GM12878 (cell line): ENCODE results near the gene NIPAL4. TPM values are rescaled to one million over a fixed set of nuclear protein-coding genes. Genes with fewer than 3 reads are reported as not detected.

Source experiments
- CBX5 ChIP-seq: sonication (generic); IDR thresholded peaks from 2 replicates; pipeline ENCODE4 v1.6.1; 2016; ENCODE audit warnings: low read depth, moderate library complexity, mild to moderate bottlenecking, inconsistent platforms
- CHD2 ChIP-seq: IDR thresholded peaks from 2 replicates; pipeline ENCODE4 v1.6.1; 2011; ENCODE audit warnings: low read depth, low read length, improper control_type of control experiment, borderline replicate concordance
- DPF2 ChIP-seq: fragments of 450-650 bp; IDR thresholded peaks from 2 replicates; pipeline ENCODE4 v1.6.1; 2017; ENCODE audit warnings: mild to moderate bottlenecking
- EP300 ChIP-seq, 2 experiments: fragments of 150-350 bp in 1 of 2; IDR thresholded peaks; 2 replicates each; pipeline ENCODE4 v1.6.1; 2011 to 2012; ENCODE audit warnings: low read depth in 2 of 2, low read length in 2 of 2, borderline replicate concordance in 1 of 2, improper control_type of control experiment in 1 of 2, inconsistent platforms in 1 of 2; ENCODE audit not compliant: control insufficient read depth in 1 of 2
- ESRRA ChIP-seq: IDR thresholded peaks from 2 replicates; pipeline ENCODE4 v1.6.1; 2012; ENCODE audit warnings: mild to moderate bottlenecking, low read length, improper control_type of control experiment
- IKZF2 ChIP-seq, 2 experiments: fragments of 450-650 bp; IDR thresholded peaks; 2 replicates each; pipeline ENCODE4 v1.6.1; 2017; ENCODE audit warnings: mild to moderate bottlenecking in 2 of 2, moderate library complexity in 2 of 2
- NBN ChIP-seq: fragments of 450-650 bp; IDR thresholded peaks from 2 replicates; pipeline ENCODE4 v1.6.1; 2016
- NFXL1 ChIP-seq: fragments of 450-650 bp; IDR thresholded peaks from 2 replicates; pipeline ENCODE4 v1.6.1; 2017; ENCODE audit warnings: antibody characterized with exemption, mild to moderate bottlenecking, borderline replicate concordance
- NRF1 ChIP-seq: conservative IDR thresholded peaks from 2 replicates; pipeline ENCODE4 v1.6.1; 2011; ENCODE audit warnings: mild to moderate bottlenecking, low read depth, low read length, improper control_type of control experiment
- PAX5 ChIP-seq: IDR thresholded peaks from 2 replicates; pipeline ENCODE4 v1.6.1; 2011; ENCODE audit warnings: low read depth, low read length, borderline replicate concordance
- POU2F2 ChIP-seq: IDR thresholded peaks from 3 replicates; pipeline ENCODE4 v1.6.1; 2011; ENCODE audit warnings: low read depth, mild to moderate bottlenecking, low read length, borderline replicate concordance
- RAD51 ChIP-seq: fragments of 450-650 bp; IDR thresholded peaks from 2 replicates; pipeline ENCODE4 v1.6.1; 2016; ENCODE audit warnings: moderate library complexity, mild to moderate bottlenecking, inconsistent platforms
- SRF ChIP-seq, 2 experiments: IDR thresholded peaks; 2 replicates each; pipeline ENCODE4 v1.6.1; 2011; ENCODE audit warnings: low read depth in 2 of 2, low read length in 2 of 2, mild to moderate bottlenecking in 1 of 2, moderate library complexity in 1 of 2
- SUZ12 ChIP-seq: fragments of 200-600 bp; sonication (generic); IDR thresholded peaks from one replicate; pipeline ENCODE4 v1.6.1; 2018; ENCODE audit warnings: antibody characterized with exemption, mild to moderate bottlenecking; ENCODE audit not compliant: unreplicated experiment
- TAF1 ChIP-seq: IDR thresholded peaks from 2 replicates; pipeline ENCODE4 v1.6.1; 2011; ENCODE audit warnings: mild to moderate bottlenecking, low read depth, low read length, borderline replicate concordance
- ZNF24 ChIP-seq: fragments of 450-650 bp; IDR thresholded peaks from 2 replicates; pipeline ENCODE4 v1.6.1; 2017; ENCODE audit warnings: antibody characterized with exemption, mild to moderate bottlenecking
- polyA plus RNA-seq, 11 experiments: library from polyadenylated mRNA; depleted of rRNA in 4 of 11; unstranded in 6 of 11; stranded (reverse) in 5 of 11; fragments of >200 nt; fragmentation: Nextera tagmentation in 4 of 11; fragmentation: Illumina TruSeq in 1 of 11; extraction: Ambion mirVana in 4 of 11; extraction: Trizol in 1 of 11; gene quantifications; 1 replicate in 1 of 11; 2 replicates in 10 of 11; pipeline versions ENCODE4 v1.2.1 to v1.2.3, GENCODE V29; 2011 to 2016; ENCODE audit warnings: inconsistent platforms in 2 of 11, missing spikeins in 2 of 11, low read depth in 1 of 11
- total RNA-seq, 4 experiments: library from RNA; depleted of rRNA in 3 of 4; stranded (reverse); fragments of >200 nt in 3 of 4; fragmentation: Illumina TruSeq in 1 of 4; extraction: Trizol in 1 of 4; gene quantifications; 2 replicates each; pipeline versions ENCODE4 v1.2.1 to v1.2.3, GENCODE V29; 2013 to 2021
- TF ChIP-seq, protein P1 (sequence below): fragments of 450-650 bp; IDR thresholded peaks from 2 replicates; pipeline ENCODE4 v1.6.1; 2017; ENCODE audit warnings: mild to moderate bottlenecking, moderate library complexity
- TF ChIP-seq, protein P2 (sequence below): IDR thresholded peaks from 2 replicates; pipeline ENCODE4 v1.6.1; 2011; ENCODE audit warnings: borderline replicate concordance, low read depth, mild to moderate bottlenecking, moderate library complexity, mixed read lengths, low read length; ENCODE audit not compliant: insufficient read depth; ENCODE audit errors: extremely low read length
- TF ChIP-seq, protein P3 (sequence below): IDR thresholded peaks from 2 replicates; pipeline ENCODE4 v1.6.1; 2011; ENCODE audit warnings: low read depth, mild to moderate bottlenecking, low read length, moderate library complexity, borderline replicate concordance; ENCODE audit errors: extremely low read depth
- TF ChIP-seq, protein P4 (sequence below): fragments of 450-650 bp; formaldehyde crosslinking; IDR thresholded peaks from 2 replicates; pipeline ENCODE4 v1.5.0; 2022; ENCODE audit warnings: mild to moderate bottlenecking, missing genetic modification characterization
- TF ChIP-seq, protein P5 (sequence below): fragments of 450-650 bp; IDR thresholded peaks from 2 replicates; pipeline ENCODE4 v1.6.1; 2014; ENCODE audit warnings: mild to moderate bottlenecking

The NIPAL4 gene
- total and polyA plus RNA-seq, 10 of the 15 experiments (the other 5 are each of a cell fraction or from before 2014, with no cell fraction given) = 0.11 to 15.5 (median 5.9) TPM

DNA sequence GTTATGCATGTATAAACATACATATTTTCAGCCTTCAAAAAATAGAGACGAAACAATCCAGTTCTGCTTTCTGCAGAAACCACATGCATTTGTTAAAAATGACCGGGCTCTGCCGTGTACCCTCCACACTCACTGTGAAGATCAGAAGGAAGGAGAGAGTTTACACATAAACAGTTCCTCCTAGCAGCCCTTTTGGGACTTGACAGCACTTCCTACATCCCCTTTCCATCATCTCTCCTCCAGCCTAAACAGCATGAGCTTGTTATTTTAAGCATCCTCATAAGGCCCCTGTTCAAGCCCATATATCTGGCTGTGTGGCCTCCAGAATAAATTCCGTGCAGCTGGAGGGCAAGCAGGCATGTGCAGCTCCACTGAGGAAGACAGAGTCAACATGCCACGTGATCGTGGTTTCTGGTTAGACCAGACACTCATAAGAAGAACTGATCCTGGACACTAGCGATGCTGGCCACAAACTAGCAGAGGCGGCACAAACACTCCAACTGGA is 42.2 kb downstream of the NIPAL4 start (continued):
- TF ChIP-seq CBX5 (no peak), NBN (0 out of 2 replicates have a peak, but pooled peaks have one; percentile 45), RAD51 (peak; percentile 88), TAF1 (no peak), ZNF24 (no peak; the same call in none of the 2 replicates), PAX5 (peak; percentile 74; the same call in 1 of the 2 replicates), SUZ12 (no peak), SRF (IDR thresholded peaks at IDR 0.05; ENCODE audit: low read depth in 2 of 2, low read length in 2 of 2) (no peak), DPF2 (peak; percentile 91), EP300 (IDR thresholded peaks at IDR 0.05; ENCODE audit: borderline replicate concordance in 1 of 2, control insufficient read depth in 1 of 2, low read depth in 2 of 2, low read length in 2 of 2) (peak; percentile 51 to 88; a peak in 3 of 4 replicates), NRF1 (no peak), CHD2 (no peak), POU2F2 (peak; percentile 70; the same call in 1 of the 3 replicates), NFXL1 (no peak), ESRRA (no peak), IKZF2 (IDR thresholded peaks at IDR 0.05) (peak; percentile 92 to 94)
- TF ChIP-seq, protein P1, sequence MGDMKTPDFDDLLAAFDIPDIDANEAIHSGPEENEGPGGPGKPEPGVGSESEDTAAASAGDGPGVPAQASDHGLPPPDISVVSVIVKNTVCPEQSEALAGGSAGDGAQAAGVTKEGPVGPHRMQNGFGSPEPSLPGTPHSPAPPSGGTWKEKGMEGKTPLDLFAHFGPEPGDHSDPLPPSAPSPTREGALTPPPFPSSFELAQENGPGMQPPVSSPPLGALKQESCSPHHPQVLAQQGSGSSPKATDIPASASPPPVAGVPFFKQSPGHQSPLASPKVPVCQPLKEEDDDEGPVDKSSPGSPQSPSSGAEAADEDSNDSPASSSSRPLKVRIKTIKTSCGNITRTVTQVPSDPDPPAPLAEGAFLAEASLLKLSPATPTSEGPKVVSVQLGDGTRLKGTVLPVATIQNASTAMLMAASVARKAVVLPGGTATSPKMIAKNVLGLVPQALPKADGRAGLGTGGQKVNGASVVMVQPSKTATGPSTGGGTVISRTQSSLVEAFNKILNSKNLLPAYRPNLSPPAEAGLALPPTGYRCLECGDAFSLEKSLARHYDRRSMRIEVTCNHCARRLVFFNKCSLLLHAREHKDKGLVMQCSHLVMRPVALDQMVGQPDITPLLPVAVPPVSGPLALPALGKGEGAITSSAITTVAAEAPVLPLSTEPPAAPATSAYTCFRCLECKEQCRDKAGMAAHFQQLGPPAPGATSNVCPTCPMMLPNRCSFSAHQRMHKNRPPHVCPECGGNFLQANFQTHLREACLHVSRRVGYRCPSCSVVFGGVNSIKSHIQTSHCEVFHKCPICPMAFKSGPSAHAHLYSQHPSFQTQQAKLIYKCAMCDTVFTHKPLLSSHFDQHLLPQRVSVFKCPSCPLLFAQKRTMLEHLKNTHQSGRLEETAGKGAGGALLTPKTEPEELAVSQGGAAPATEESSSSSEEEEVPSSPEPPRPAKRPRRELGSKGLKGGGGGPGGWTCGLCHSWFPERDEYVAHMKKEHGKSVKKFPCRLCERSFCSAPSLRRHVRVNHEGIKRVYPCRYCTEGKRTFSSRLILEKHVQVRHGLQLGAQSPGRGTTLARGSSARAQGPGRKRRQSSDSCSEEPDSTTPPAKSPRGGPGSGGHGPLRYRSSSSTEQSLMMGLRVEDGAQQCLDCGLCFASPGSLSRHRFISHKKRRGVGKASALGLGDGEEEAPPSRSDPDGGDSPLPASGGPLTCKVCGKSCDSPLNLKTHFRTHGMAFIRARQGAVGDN = peak; percentile 56
- TF ChIP-seq, protein P2, sequence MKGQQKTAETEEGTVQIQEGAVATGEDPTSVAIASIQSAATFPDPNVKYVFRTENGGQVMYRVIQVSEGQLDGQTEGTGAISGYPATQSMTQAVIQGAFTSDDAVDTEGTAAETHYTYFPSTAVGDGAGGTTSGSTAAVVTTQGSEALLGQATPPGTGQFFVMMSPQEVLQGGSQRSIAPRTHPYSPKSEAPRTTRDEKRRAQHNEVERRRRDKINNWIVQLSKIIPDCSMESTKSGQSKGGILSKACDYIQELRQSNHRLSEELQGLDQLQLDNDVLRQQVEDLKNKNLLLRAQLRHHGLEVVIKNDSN = peak; percentile 75
- TF ChIP-seq, protein P3, sequence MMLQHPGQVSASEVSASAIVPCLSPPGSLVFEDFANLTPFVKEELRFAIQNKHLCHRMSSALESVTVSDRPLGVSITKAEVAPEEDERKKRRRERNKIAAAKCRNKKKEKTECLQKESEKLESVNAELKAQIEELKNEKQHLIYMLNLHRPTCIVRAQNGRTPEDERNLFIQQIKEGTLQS = no peak
- TF ChIP-seq, protein P4, sequence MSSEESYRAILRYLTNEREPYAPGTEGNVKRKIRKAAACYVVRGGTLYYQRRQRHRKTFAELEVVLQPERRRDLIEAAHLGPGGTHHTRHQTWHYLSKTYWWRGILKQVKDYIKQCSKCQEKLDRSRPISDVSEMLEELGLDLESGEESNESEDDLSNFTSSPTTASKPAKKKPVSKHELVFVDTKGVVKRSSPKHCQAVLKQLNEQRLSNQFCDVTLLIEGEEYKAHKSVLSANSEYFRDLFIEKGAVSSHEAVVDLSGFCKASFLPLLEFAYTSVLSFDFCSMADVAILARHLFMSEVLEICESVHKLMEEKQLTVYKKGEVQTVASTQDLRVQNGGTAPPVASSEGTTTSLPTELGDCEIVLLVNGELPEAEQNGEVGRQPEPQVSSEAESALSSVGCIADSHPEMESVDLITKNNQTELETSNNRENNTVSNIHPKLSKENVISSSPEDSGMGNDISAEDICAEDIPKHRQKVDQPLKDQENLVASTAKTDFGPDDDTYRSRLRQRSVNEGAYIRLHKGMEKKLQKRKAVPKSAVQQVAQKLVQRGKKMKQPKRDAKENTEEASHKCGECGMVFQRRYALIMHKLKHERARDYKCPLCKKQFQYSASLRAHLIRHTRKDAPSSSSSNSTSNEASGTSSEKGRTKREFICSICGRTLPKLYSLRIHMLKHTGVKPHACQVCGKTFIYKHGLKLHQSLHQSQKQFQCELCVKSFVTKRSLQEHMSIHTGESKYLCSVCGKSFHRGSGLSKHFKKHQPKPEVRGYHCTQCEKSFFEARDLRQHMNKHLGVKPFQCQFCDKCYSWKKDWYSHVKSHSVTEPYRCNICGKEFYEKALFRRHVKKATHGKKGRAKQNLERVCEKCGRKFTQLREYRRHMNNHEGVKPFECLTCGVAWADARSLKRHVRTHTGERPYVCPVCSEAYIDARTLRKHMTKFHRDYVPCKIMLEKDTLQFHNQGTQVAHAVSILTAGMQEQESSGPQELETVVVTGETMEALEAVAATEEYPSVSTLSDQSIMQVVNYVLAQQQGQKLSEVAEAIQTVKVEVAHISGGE (CRISPR knock-in tag) = no peak
- TF ChIP-seq, protein P5, sequence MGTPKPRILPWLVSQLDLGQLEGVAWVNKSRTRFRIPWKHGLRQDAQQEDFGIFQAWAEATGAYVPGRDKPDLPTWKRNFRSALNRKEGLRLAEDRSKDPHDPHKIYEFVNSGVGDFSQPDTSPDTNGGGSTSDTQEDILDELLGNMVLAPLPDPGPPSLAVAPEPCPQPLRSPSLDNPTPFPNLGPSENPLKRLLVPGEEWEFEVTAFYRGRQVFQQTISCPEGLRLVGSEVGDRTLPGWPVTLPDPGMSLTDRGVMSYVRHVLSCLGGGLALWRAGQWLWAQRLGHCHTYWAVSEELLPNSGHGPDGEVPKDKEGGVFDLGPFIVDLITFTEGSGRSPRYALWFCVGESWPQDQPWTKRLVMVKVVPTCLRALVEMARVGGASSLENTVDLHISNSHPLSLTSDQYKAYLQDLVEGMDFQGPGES = no peak
